Left ventricle myocardium superior (tissue), 1 donor: ENCODE data around the gene RAB11FIP5. TPM values are rescaled to one million over a fixed set of nuclear protein-coding genes. Genes with fewer than 3 reads are reported as not detected.
"Not testable (repeated sequence)": the region's sequence is repeated elsewhere in the genome, so short reads cannot be mapped to it uniquely, and the experiment has no call there.

Experiments used
- ATAC-seq: fragments of 200-7000 bp; cut with Tn5 transposase; one replicate; pipeline ENCODE4 v1.9.1; 2020; ENCODE audit warnings: mild to moderate bottlenecking, moderate library complexity
- DNase-seq: peaks from one replicate; pipeline ENCODE4 v3.0.0-alpha.2; 2020
- intact Hi-C: fragments of 100-400 bp; cut with micrococcal nuclease; formaldehyde crosslinking; loops from one replicate; pipeline ENCODE4 v1.11.0; 2022
- total RNA-seq: library from RNA; stranded (reverse); fragmentation: NEBNext Ultra II Directional; extraction: Animal tissue kit (Norgen Biotek cat#: 25700); gene quantifications from one replicate; pipeline ENCODE4 v1.2.1, GENCODE V29; 2021
- donor health status: DM: no; HTN: yes; CAD: no; lungs with severe emphysema.

The RAB11FIP5 gene
- total RNA-seq, 1 donor from 2014 or later: 19.4 TPM

DNA sequence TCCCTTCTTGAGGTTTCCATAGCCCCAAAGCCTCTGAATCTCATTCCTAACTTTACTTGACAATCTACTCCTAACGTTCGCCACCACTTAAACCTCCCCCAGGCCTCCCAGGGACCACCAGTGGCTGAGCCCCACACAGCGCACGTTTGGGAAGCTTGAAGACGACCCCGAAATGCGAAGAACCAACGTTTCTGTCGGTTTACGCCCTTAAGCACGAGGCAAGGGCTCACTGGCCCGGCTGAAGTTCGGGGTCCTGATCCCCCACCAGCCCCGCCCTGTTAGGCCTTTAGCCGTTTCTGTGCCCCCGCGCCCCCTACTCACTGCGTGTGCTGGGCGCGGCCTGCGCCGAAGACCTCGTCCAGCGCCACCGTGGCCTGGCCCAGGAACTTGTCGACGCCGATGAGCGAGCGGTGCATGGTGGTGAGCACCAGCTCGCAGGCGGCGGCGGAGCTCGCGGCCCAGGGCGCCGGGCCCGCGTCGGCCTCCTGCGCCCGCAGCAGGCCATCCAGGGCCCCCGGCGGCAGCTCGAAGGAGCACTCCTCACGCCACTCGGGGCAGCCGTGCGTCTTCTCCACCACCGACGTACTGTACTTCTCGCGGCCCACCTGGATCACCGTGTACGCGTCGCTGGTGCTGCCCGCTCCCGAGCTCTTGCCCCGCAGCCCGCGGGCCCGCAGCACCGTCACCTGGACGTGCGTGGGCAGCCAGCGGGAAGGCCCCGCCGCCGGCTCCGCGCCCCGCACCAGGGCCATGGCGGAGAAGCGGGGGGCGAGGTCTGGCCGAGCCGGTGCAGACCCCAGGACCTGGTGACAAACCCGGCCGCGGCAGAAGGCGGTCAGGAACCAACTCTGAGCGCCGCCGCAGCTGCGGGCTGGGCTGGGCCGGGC is 479 bp downstream of the RAB11FIP5 start:
- ATAC-seq (peak; percentile 50), DNase-seq (peak; percentile 56)
- intact Hi-C loops: no loop called here

DNA sequence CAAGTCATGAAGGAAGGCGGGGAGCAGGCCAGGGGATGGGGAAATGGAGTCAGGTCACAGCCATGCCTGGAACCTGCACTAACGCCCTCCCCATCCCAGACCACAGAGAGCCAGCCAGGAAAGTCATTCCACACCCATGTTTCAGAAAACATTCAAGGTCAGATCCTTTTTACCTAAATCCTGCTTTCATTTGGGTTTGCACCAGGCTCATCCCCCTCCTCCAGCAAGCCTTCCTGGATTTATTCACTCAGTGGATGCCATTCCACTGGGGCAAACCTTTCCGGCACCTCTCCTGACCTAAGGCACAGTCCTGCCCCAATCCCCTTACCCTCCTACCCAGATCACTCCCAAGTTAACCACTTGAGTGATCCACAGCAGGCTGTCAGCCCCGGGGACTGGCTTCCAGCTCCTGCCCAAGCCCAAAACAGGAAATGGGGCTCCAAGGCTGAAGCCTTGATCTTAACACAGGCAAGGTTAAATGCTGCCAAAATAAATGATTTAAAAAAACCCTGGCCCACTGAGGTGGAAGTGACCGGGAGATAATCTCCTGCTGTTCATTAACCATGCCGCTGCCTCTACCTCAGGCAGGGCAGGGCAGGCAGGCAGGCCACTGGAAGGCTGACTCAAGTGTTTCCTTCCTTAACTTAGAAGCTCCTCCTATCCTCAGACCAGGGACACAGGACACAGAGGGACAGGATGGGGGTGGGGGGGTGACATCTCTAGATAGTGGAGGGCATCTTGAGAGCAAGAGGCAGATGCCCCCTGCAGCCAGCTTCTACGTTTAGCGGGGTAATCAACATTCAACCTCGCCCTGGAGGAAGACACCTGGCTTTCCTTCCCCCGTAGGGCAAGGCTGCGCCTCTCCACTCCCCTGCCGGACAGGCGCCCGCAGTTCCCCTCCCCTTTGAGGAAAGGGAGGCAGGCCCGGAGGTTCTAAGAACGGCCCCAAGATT is 1.4 kb downstream of the RAB11FIP5 start:
- peak; percentile 38 for DNase-seq
- ATAC-seq: peak; percentile 22
- intact Hi-C loops: no loop called here

DNA sequence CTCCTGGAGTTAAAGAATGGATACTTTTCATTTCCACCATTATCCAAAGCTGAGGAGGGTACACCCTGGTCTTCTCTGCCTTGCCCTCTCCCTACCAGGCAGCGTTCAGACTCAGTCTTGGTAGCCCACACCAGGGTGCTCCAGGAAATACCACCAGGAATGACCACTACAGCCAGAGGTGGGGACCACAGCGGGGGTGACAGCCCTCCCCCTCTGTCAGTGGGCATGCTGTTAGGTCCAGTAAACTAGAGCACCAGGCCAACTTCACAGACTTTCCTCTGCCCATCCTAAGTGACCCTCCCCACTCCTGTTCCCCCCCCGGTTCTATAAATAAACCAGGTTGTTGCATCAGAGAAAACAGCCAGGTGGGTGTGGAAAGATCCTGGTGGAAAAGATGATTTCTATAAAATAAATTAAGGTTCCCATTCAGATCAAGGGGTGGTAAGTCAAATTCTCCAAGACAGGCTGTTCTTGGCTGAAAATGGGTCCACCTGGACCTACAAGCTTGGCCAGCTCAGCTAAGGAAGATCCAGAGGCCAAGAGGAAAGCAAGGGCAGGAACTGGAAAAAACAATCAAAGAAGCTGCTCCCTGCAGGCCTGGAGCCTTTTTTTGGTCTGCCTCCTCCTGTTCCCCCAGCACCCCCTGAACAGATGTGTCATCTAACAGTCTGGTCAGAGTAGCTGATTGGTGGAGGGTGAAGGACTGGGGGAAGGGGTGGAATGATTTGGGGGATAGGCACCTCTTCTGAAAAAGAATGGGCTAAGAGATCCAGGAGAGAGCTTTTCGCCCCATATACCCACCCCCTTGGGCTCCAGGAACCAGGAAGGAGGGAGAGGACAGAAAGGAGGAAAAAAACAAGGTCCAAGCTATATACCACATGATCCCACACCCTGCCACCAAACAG is 2.3 kb downstream of the RAB11FIP5 start:
- intact Hi-C loops: no loop called here
- DNase-seq (no peak), ATAC-seq (no peak)

DNA sequence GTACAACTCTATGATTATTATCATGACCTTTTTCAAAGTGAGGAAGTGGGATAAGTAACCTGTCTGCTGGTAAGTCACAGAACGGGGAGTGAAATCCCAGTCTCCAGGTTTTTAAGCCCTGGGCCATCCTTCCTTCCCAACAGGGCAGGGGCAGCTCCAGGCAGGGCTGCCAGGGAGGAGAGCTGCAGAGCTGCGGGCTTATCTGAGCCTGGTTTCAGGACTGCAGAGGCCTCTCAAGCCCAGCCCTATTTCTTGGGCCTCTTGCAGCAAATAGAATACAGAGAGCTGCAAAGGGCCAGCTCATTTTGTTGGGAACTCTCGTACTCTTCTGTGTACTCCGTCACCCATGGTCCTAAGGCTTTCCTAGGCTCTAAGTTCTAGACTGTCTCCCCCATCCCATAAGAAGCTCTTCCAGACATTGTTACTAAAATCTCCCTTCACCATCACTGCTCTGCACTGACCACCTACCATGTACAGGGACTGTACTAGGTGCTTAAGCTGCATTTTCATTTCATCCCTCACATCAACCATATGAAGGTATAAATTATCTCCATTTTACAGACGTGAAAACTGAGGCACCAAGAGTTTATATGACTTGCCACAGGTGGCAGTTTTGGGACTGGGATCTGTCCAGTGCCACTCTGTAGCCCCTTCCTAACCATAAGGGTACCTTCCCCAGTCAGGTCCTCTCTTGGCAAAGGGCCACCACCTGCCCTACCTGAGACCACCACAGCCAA is 3.1 kb downstream of the RAB11FIP5 start:
- ATAC-seq: no peak
- DNase-seq: no peak
- intact Hi-C loops: no loop called here

DNA sequence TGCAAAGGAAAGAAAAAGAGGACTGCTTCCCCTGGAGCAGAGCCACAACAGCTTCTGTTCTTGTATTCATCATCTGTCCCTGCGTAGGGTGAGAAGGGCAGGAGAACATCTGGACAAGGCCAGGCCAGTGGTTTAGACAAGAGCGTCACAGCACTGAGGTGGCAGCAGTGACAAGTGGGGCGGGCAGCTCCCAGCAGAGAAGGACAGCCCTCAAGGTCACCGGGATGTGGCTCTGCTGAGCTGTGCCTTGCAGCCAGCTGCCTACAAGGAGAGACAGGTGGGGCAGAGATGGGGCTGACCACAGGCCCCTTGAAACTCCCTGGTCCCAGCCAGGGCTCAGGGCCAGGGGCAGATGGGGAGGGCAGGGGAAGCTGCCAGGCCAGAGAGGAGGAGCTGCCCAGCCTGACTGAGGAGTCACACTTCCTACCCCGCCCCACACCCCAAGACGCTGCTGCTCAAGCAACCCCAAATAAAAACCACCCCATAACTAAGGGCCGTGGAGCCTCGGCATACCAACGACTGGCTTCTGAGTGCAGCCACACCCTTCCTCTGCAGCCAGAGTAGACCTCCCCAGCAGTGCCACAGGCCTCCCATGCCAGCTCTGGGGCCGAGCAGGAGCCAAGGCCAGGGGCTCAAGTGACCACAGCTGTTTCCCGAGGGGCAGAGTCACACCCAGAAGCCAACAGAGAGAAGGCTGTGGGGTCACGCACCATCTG is 5.4 kb downstream of the RAB11FIP5 start:
- DNase-seq (peak; percentile 65), ATAC-seq (peak; percentile 77)
- intact Hi-C loops: no loop called here

DNA sequence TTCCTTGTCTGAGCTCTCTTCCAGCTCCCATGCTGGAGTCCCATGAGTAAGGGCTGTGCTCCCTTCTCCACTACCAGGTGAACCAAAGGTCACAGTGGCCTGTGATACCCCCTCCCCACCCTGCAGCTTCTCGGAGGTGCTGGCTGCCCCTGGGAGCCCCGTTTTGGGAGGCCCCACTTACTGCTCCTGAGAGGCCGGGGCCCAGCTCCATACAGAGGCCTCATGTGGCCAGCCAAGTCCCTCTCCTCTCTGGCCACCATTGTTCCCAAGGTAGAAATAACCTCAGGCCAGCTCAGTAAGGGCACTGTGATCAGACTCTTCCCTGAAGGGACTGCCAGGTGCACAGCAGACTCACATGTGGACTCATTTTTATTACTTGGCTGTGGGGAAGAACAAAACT is 6.0 kb downstream of the RAB11FIP5 start:
- intact Hi-C loops: no loop called here
- ATAC-seq: no peak
- DNase-seq: no peak

DNA sequence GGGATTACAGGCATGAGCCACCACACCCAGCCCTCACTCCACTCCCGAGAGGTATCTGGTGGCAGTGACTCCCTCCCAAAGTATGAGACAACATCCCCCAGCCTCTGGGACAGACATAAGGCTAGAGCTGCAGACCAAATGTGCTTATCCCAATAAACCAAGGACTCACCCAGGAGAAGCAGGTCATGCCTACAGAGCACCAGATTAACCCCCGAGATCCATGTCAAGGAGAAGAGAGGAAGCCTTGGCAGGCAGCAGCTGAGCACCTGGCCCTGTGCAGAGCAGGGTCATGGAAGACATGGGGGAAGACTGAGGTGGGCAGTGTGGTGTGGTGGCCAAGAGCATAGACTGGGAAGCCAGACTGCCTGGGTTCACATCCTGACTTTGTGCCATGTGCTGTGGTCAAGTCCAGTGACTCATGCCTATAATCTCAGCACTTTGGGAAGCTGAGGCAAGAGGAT is 7.2 kb downstream of the RAB11FIP5 start:
- intact Hi-C loops: no loop called here
- no peak for DNase-seq
- ATAC-seq: no peak

DNA sequence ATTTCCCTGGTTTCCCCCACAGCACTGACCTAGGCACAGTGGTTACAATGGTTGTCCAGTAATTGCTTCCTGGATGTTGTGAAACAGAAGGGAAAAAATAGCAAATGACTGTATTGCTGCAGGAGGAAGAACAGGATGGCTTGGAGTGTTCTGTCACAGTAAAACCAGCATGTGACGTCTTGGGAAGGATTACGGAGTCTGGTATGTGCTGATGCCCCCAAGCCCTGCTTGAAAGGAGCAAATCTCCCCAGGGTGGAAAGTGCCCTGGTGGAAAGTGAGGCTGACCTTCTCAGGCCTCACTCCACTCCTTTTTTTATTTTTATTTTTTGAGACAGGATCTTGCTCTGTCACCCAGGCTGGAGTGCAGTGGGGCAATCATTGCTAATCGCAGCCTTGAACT is 7.8 kb downstream of the RAB11FIP5 start:
- no peak for ATAC-seq
- DNase-seq: no peak
- intact Hi-C loops: no loop called here

DNA sequence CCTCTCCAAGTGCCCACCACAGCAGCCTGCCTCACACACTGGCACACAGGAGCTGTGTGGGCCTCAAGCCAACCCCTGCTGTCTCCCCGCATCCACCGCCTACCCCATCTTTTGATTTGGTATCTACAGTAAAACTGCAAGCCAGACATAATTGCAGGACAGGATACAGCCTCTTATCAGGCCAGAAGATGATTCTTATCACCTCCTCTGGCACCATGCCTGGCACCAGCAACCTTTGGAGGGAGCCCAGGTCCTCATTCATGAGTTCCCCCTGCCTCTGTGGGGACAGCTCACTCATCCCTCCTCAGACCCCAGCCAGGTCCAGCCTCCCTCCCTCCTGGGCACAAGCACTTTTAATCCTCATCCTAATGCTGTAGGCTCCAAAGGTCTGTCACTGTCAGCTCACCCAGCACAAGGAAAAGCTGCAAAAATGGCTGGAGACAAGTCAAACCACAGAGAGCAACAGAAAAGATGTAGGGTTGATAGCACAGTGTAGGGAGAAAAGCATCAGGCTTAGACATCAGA is 9.7 kb downstream of the RAB11FIP5 start:
- DNase-seq: no peak
- intact Hi-C loops: no loop called here
- no peak for ATAC-seq

DNA sequence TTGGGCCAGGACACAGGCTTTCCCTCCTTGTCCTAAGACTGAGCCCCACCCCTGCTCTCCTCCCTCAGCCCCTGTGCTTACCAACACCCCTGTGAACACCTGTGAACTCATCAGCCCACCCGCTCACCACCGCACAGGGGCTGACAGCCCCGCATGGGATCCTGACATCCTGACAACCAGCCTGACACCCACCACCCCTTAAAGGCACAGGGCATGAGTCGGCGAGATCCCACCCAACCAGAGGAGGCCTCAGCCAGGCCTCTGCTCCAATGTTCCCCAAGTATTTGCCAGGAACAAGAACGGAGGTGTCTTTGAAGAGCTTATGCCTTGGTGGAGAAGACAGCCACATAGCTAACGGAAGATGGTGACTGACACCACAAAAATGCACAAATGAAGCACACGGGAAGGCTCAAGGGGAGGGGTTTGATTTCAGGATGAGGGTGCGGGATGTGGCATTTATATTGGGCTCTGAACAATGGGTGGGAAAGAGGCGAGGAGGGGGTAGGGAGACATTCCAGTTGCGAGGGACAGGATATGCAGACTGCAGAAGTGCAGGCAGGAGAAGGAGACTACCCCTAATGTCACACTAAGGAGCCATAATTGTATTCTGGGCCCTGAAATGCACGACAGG is 11.0 kb downstream of the RAB11FIP5 start:
- intact Hi-C loops: no loop called here
- DNase-seq: no peak
- no peak for ATAC-seq

DNA sequence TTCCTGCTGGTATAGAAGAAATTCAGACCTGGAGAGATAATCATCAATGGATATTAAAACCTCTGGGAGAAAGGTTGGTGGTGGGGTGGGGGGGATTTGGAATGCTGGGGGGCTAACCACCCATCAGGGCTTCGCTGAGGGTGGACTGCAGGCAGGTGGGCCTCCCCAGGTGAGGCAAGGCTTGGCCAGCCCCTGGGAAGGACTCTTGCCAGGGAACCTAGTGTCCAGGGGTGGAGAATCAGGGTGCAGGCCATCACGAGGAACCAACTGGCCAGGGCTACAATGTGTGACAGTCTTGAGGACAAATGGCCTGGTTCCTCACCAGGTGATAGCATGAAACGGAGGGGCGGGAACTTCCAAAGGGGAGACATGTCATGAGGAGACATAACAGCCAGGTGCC is 11.8 kb downstream of the RAB11FIP5 start:
- ATAC-seq (no peak), DNase-seq (no peak)
- intact Hi-C loops: no loop called here

DNA sequence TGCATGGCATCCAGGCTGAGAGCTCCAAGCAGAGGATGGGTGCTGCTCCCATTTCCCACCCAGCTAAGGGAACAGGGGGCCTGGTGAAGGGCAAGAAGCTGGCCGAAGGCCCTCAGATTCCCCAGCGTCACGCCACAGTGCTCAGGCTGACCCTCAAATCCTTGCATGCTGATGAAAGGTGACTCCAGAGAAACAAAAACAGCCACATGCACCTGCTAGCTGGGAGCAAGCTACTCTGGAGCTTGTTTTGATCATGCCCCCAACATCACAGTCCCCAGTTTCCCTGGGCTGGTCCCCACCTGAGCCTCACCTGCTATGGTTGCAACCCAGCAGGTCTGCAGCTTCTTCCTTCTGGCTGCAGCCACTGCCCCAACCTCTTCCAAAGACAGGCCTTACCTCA is 13.3 kb downstream of the RAB11FIP5 start:
- intact Hi-C loops: no loop called here
- ATAC-seq: no peak
- no peak for DNase-seq

DNA sequence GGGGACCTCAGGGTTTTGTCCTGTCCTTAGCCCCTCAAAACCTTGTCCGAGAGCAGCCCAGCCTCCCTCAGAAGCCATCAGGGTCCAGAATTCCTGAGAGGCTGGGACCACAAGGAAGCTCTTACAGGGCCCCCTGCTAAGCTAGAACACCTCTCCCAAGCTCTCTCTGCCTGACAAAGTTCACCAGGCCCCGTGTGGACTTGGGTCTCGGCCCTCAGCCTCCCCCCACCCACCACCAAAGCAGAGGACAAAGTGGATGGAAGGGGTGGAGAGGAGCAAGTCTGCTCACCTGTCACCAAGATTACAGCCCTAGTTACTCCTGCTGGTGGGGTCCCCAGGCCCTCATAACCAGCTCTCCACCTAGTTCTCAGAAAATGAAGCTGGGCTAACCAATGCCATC is 16.8 kb downstream of the RAB11FIP5 start:
- ATAC-seq (no peak), DNase-seq (no peak)
- intact Hi-C loops: no loop called here

DNA sequence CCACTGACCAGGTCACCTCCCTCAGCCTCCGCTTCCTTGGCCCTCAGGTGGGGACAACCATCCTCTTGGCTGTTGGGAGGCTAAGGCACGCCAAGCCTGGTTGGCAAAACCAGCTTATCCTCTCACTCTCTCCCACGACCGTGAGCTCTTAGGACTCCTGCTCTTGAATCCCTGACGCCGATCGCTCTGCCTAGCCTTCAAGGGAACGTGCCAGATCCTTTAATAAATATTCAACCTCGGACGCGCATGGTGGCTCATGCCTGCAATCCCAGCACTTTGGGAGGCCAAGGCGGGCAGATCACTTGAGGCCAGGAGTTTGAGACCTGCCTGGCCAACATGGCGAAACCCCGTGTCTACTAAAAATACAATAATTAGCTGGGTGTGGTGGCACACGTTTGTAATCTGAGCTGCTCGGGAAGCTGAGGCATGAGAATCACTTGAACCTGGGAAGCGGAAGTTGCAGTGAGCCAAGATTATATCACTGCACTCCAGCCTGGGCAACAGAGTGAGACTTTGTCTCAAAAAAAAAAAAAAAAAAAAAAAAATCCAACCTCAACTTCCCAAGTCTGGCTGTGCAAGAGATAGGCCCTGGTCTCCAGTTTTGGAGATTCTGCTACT is 19.0 kb downstream of the RAB11FIP5 start:
- DNase-seq, ATAC-seq, intact Hi-C loops: not testable (repeated sequence)

DNA sequence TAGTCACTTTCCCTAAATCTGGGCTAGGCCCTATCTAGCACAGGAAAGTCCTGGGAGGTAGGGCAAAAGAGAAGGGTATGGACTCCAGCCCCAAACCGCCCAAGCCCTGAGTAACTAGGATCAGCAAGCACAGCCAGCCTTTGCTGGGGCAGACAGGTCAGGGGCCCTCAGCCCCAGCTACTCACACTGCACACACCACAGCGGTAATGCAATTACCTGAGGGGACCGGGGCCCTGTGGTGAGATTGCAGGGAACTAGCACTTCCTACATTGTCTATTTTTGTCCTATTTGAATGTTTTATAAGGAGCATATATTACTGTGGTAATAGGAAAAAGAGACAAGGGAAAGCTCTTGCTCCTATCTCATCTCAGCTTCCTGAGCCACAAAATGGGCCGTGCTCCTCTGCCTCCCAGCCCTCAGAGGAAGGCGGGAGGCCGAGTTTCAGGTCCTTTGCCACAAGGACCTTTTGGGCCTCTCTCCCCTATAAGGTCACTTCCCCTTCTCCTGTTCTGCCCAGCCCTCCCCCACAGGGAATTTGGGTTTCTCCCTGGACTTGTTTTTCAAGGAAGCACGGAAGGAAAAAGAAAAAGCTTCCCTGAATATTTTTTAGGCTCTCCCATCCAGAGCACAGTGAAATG is 20.5 kb downstream of the RAB11FIP5 start:
- ATAC-seq: no peak

DNA sequence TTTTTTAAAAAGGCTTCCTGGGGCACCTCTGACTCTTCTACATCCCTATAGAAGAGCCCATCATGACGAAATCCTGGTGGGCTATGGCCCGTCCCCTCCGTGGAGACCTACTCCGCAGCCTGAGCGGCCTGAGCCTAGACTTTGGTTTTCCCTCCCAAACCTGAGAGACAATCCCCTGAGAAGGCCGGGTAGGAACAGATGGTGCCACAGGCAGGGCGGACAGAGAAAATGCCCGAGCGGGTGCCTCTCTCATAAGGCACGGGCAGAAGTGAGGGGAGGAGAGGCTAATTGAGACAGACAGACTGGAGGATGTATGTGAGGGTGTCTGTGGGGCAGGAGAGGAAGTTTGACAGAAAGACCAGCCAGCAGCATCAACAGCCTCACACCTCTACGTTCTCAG is 21.1 kb downstream of the RAB11FIP5 start:
- DNase-seq (no peak), ATAC-seq (no peak)
- intact Hi-C loops: no loop called here

More for the DNA sequence above, 20.5 kb downstream of the RAB11FIP5 start:
- intact Hi-C loops: no loop called here
- no peak for DNase-seq
